ENCODE results near the gene CYP4F22.
"Not testable (repeated sequence)": the region's sequence is repeated elsewhere in the genome, so short reads cannot be mapped to it uniquely, and the experiment has no call there.

The CYP4F22 gene

GRCh38 chr19:15495151-15495550 is 13.2 kb upstream of the CYP4F22 start:
- DNase-seq: no peak

DNA sequence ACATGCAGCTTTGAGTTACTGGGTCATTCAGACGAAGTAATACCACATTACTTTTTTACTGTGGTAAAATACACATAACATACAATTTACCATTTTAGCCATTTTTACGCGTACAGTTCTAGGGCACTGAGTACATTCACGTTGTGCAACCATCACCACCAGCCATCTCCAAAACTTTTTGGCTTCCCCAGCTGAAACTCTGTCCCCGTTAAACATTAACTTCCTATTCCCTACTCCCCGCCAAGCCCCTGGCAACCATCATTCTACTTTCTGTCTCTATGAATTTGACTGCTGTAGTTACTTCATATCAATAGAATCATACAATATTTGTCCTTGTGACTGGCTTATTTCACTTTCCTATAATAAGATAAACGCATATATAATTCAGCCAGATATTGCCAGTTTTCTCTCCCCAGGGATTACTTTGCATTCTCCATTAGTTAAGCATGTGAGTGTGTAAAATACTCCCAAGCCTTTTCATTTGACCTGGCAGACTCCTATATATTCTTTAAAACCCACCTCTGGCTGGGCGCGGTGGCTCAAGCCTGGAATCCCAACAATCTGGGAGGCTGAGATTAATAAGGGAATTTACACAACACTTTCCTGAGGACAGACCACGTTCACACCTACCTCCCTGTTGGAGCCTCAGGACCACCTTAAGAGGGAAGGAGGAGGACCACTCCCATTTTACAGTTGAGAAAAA is 10.0 kb upstream of the CYP4F22 start:
- DNase-seq: no peak

GRCh38 chr19:15498910-15499309 is 9.4 kb upstream of the CYP4F22 start:
- DNase-seq: no peak

DNA sequence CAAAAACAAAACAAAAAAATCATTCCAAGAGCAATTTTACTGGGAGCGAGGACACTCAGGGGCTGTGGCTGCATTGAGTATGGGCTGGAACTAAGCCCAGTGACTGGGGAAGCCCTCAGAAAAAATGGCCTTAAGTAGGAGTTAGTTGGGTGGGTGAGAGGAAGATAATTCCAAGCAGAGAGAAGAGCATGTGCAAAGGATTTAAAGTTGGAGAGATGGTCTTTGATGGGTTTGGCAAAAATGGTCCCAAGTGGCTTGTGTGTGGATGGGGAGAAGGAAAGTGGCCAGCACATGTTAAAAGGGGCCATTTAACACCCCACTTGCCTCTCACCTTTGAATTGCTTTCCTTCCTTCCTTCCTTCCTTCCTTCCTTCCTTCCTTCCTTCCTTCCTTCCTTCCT is 6.7 kb upstream of the CYP4F22 start:
- no peak for DNase-seq

DNA sequence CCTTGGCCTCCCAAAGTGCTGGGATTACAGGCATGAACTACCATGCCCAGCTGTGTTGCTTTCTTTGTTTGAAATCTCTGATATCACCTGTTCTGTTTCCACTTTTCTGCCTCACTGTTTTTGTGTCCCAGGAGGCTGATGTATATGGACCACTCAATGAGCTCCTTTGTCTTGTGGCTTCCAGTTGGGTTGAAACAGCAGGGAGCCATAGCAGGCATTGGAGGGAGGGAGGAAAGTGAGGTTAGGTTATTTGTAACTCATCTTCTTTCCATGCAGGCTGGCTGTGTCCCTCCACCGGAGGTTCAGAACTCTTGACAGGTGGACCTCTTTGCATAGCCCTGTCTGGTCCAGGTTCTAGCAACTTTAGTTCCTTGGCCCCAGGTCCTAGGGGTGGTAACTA is 6.1 kb upstream of the CYP4F22 start:
- no peak for DNase-seq

DNA sequence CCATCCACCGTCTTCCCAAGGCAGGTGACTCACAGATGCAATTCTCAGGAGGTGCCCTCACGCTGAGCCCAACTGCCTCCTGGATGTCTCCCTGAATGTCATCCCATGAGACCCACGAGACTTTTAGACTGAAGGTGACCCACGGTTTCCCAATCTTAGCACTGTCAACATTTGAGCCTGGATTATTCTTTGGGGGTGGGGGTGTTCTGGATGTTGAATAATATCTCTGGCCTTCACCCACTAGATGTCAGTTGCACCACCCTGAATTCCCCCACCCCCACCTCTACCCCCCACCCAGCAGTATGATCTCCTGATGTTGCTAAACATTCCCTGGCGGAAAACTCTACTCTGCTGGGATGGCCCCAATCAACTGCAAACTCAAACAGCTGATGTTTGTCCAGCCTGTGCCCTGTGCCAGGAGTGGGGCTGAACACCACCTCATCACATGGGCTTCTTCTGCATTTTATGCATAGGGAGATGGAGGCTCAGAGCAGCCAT is 2.2 kb upstream of the CYP4F22 start:
- no peak for DNase-seq

DNA sequence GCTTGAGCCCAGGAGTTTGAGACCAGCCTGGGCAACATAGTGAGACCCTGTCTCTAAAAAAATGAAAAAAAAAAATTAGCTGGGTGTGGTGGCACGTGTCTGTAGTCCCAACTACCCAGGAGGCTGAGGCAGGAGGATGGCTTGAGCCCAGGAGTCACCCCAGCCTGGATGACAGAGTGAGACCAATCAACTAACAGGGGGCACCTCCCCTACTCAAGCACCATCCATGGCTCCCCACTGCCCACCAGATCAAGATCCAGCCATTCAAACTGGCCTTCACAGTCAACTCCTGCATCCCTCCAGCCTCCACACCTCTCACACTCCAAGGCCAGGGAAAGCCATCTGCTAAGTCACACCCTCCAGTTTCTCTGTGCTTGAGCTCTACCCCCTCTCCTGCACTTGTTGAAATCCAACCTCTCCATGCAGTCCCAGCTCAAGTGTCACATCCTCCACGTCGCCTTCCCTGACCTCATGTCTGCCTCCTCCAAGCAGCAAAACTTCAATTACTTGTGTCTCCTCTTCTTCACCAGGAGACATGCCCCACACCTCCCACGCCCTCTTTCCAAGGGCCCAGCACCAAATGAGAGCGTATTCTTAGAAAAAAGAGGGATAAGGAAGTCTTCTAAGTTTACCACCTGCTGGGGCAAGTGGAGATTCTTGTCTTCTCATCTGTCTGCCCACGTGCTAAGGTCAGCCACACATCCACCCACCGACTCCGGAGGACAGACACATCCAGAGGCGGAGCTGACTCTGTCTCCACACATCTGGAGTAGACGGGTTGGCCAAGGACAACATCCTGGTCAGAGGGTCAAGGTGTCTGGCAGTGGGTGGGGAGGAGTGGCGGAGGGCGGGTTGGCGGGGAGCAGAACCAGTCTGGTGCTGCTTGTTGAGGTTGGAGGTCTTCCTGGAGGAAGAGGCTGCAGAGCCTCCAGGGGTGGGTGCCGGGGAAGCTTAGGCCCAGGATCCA is 974 bp upstream of the CYP4F22 start:
- no peak for DNase-seq

GRCh38 chr19:15511671-15512424 is 3.5 kb downstream of the CYP4F22 start:
- DNase-seq: no peak

DNA sequence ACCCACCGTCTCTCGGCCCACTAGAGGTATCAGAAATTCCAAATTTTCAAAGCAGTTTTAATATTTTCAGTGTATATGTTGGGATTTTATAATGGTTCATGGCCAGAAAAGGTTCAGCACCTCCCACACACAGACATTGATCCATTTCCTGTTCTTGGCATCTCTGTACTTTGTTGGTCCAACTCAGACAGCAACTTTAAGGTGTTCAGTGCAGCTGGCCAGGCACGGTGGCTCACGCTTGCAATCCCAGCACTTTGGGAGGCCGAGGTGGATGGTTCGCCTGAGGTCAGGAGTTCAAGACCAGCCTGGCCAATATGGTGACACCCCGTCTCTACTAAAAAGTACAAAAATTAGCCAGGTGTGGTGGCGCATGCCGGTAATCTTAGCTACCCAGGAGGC is 6.9 kb downstream of the CYP4F22 start:
- not testable (repeated sequence) for DNase-seq

GRCh38 chr19:15516363-15516762 is 8.0 kb downstream of the CYP4F22 start:
- DNase-seq: no peak

DNA sequence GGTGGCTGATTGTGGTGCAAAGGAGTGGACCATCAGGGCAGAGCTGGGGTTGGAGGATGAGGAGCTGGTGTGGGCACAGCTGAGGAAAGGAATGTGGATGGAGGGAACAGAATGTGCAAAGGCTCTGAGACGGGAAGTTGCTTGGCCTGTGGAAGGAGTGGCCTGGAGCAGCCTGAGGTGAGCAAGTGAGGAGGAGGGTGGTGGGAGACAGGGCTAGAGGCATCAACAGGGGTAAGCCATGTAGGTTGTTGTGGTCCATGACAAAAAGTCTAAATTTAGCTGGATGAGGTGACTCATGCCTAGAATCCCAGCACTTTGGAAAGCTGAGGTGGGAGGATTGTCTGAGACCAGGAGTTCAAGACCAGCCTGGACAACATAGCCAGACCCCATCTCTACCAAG is 9.5 kb downstream of the CYP4F22 start:
- DNase-seq: no peak

DNA sequence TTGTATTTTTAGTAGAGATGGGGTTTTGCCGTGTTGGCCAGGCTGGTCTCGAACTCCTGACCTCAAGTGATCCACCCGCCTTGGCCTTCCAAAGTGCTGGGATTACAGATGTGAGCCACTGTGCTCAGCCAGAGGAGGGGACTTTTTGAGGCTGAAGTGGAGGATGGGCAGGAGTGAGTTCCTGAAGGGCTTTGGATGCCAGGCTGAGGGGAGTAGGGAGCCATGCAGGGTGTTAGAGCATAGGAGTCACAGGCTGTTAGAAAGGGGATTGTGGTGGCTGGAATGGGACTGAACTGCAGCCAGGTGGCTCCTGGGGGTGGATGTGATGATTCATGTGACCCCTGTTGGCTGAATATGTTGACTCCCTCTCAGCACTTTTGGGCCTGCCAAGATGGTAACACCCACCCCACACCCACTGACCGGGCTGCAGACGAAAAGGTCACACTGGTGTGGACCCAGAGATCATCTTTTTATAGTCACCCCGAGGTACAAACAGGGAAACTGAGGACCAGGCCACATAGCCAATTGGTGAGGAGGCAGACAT is 11.2 kb downstream of the CYP4F22 start:
- no peak for DNase-seq

GRCh38 chr19:15524781-15525180 is 16.5 kb downstream of the CYP4F22 start:
- no peak for DNase-seq

GRCh38 chr19:15525291-15525690 is 17.0 kb downstream of the CYP4F22 start:
- DNase-seq: no peak

DNA sequence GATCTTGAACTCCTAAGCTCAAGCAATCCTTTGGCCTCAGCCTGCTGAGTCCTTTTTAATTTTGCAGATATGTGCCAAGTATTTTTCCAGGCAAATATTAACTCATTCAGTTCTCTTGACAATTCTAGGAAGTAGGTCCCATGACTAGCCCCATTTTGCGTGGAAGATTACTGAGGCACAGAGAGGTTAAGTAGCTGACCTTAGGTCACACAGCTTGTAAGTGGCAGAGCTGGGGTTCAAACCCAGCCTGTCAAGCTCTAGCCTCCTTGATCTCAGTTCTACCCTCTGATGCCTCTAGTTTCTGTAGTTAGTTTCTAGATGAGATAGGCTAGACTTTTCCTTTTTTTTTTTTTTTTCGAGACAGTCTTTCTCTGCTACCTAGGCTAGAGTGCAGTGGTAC is 18.1 kb downstream of the CYP4F22 start:
- no peak for DNase-seq

- no peak for DNase-seq
These were observed 19.4 kb downstream of the CYP4F22 start for GRCh38 chr19:15527705-15528104.

GRCh38 chr19:15529774-15530372 is 21.5 kb downstream of the CYP4F22 start:
- DNase-seq: no peak

DNA sequence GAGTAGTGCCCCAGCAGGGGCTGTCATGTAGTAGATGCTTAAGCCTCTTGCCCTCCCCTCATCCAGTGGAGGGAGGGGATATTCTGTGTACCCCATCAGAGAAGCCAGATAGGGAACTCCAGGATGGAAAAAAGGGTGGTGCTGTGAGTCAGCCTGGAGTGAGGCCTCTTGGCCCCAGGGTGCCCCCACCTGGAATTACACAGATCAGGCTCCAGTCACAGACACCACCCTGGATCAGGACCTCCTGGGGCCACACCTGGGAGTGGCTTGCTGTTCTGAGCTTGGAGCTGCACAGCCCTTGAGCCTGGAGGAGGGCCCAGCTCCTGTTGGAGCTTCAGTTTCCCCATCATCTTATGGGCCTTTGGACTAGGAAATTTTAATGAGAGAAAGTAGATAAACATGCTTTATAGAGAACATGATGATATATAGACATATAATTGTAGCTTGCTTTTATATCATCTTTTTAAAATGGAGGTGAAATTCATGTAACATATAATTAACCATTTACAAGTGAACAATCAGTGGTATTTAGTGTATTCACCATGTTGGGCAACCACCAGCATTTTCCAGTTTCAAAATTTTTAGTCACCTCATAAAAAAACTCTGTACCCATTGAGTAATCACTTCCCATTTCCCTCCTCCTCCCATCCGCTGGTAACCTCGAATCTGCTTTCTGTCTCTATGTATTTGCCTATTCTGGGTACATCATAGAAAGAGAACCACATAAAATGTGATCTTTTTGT is 24.6 kb downstream of the CYP4F22 start:
- no peak for DNase-seq

GRCh38 chr19:15533522-15533830 is 25.2 kb downstream of the CYP4F22 start:
- not testable (repeated sequence) for DNase-seq

- DNase-seq: no peak
These were observed 26.9 kb downstream of the CYP4F22 start for GRCh38 chr19:15534957-15535864.

DNA sequence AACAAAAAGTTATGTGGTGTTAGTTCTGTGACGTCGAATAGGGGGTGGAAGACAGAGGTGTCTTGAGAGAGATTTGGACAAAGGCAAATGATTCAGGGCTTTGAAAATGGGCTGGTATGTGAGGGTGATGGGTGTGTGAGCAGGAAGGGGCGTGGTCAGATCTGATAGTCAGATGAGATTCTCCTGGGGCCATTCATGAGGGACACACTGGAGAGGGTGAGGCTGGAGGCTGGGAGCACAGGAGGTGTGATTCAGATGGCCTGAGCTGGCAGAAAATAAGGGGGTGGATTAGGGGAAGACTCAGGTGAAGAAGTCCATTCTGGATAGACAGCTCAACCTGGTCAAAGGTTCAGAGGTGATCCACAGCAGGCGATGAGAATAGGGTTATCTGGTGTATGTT is 28.0 kb downstream of the CYP4F22 start:
- no peak for DNase-seq
